Measurements from ENCODE around the gene ZBTB17.
A peak's percentile ranks its signal among the peaks of the same experiment; 100 is the strongest.

Gene ZBTB17

GRCh38 chr1:15974855-15975254 lies 1.0 kb downstream of the ZBTB17 start:
- H3K9ac ChIP-seq (ENCODE audit: low read depth, low read length, poor library complexity, severe bottlenecking) = peak overlapping the region; percentile 83
- H3K4me3 ChIP-seq (ENCODE audit: low read length, poor library complexity, severe bottlenecking) = peak overlapping the region; percentile 84
- H2AFZ ChIP-seq (ENCODE audit: low read length) = 0 out of 2 replicates have a peak overlapping the region, but pooled peaks have one; percentile 86
- peaks cover 21% of the 10 kb centered on the region for H3K4me1 ChIP-seq (ENCODE audit: insufficient read depth, low read length, poor library complexity, severe bottlenecking)
- peaks cover 47% of the 10 kb centered on the region for H3K79me2 ChIP-seq (ENCODE audit: insufficient read depth, low read length)
- H4K20me1 ChIP-seq (ENCODE audit: insufficient read depth, low read length, poor library complexity, severe bottlenecking) = peaks cover 18% of the 10 kb centered on the region
- H3F3A ChIP-seq (ENCODE audit: low read depth) = no peaks in the 10 kb centered on the region
- no peaks in the 10 kb centered on the region for H3K27me3 ChIP-seq (ENCODE audit: insufficient read depth, low read length, poor library complexity, severe bottlenecking)
- no peaks in the 10 kb centered on the region for H3K9me3 ChIP-seq (ENCODE audit: insufficient read depth, low read depth, low read length)
- H3K4me2 ChIP-seq (ENCODE audit: low read depth, low read length, poor library complexity, severe bottlenecking) = peak overlapping the region; percentile 96
- TF ChIP-seq CTCF (conservative IDR thresholded peaks at IDR 0.05; ENCODE audit: low read length) (no peak), EZH2phosphoT487 (IDR thresholded peaks at IDR 0.05; ENCODE audit: borderline replicate concordance) (no peak)
- H3K36me3 ChIP-seq (ENCODE audit: insufficient read depth, low read length) = peaks cover 13% of the 10 kb centered on the region; the same call in 1 of the 2 replicates
- H3K9me2 ChIP-seq (replicated peaks; ENCODE audit: low read depth, low read length) = no peaks in the 10 kb centered on the region

- Histone ChIP-seq H3K4me1 (ENCODE audit: insufficient read depth, low read length, poor library complexity, severe bottlenecking) (peaks cover 21% of the 10 kb centered on the region), H3K79me2 (ENCODE audit: insufficient read depth, low read length) (peaks cover 56% of the 10 kb centered on the region), H3K9ac (ENCODE audit: low read depth, low read length, poor library complexity, severe bottlenecking) (peak overlapping the region; percentile 24), H4K20me1 (ENCODE audit: insufficient read depth, low read length, poor library complexity, severe bottlenecking) (peaks cover 18% of the 10 kb centered on the region), H3K4me2 (ENCODE audit: low read depth, low read length, poor library complexity, severe bottlenecking) (peak overlapping the region; percentile 96), H3K9me2 (replicated peaks; ENCODE audit: low read depth, low read length) (no peaks in the 10 kb centered on the region), H3F3A (ENCODE audit: low read depth) (no peaks in the 10 kb centered on the region), H3K4me3 (ENCODE audit: low read length, poor library complexity, severe bottlenecking) (no peak overlapping the region), H3K36me3 (ENCODE audit: insufficient read depth, low read length) (peaks cover 22% of the 10 kb centered on the region; the same call in 1 of the 2 replicates), H3K27me3 (ENCODE audit: insufficient read depth, low read length, poor library complexity, severe bottlenecking) (no peaks in the 10 kb centered on the region), H3K9me3 (ENCODE audit: insufficient read depth, low read depth, low read length) (no peaks in the 10 kb centered on the region), H2AFZ (ENCODE audit: low read length) (no peak overlapping the region)
- TF ChIP-seq EZH2phosphoT487 (IDR thresholded peaks at IDR 0.05; ENCODE audit: borderline replicate concordance) = no peak
- no peak for TF ChIP-seq CTCF (conservative IDR thresholded peaks at IDR 0.05; ENCODE audit: low read length)
These were observed 2.1 kb downstream of the ZBTB17 start for GRCh38 chr1:15973772-15974171.

GRCh38 chr1:15972409-15972808 lies 3.5 kb downstream of the ZBTB17 start:
- Histone ChIP-seq H3K9ac (ENCODE audit: low read depth, low read length, poor library complexity, severe bottlenecking) (no peak overlapping the region), H3K4me3 (ENCODE audit: low read length, poor library complexity, severe bottlenecking) (no peak overlapping the region), H3K9me2 (replicated peaks; ENCODE audit: low read depth, low read length) (no peaks in the 10 kb centered on the region), H2AFZ (ENCODE audit: low read length) (no peak overlapping the region), H3K36me3 (ENCODE audit: insufficient read depth, low read length) (peaks cover 31% of the 10 kb centered on the region; the same call in 1 of the 2 replicates), H3K4me1 (ENCODE audit: insufficient read depth, low read length, poor library complexity, severe bottlenecking) (peaks cover 21% of the 10 kb centered on the region), H3F3A (ENCODE audit: low read depth) (no peaks in the 10 kb centered on the region), H3K79me2 (ENCODE audit: insufficient read depth, low read length) (peaks cover 66% of the 10 kb centered on the region), H4K20me1 (ENCODE audit: insufficient read depth, low read length, poor library complexity, severe bottlenecking) (peaks cover 18% of the 10 kb centered on the region), H3K27me3 (ENCODE audit: insufficient read depth, low read length, poor library complexity, severe bottlenecking) (no peaks in the 10 kb centered on the region), H3K9me3 (ENCODE audit: insufficient read depth, low read depth, low read length) (no peaks in the 10 kb centered on the region), H3K4me2 (ENCODE audit: low read depth, low read length, poor library complexity, severe bottlenecking) (no peak overlapping the region)
- no peak for TF ChIP-seq EZH2phosphoT487 (IDR thresholded peaks at IDR 0.05; ENCODE audit: borderline replicate concordance)
- no peak for TF ChIP-seq CTCF (conservative IDR thresholded peaks at IDR 0.05; ENCODE audit: low read length)

All from Loucy (cell line).